HepG2 (cell line): ENCODE measurements around the gene KSR1. TPM values are rescaled to one million over a fixed set of nuclear protein-coding genes. Genes with fewer than 3 reads are reported as not detected.

Experiments used
- ATAC-seq: fragments of 200-7000 bp; cut with Tn5 transposase; 3 replicates; pipeline ENCODE4 v1.9.1; 2020; ENCODE audit warnings: mild to moderate bottlenecking, moderate library complexity
- BruUV-seq: library from RNA; stranded (reverse); fragments of 400-500 nt; replicated peaks from 2 replicates; lab custom pipeline; 2021; lab: Mats Ljungman, UMichigan
- CTCF ChIA-PET: fragments of 300-600 bp; formaldehyde crosslinking; extraction: SDS; loops from one replicate; lab custom pipeline; 2021; ENCODE audit warnings: low total read pairs, inconsistent platforms, low intra/inter-chr PET ratio; lab: Yijun Ruan, JAX
- POLR2A ChIA-PET: fragments of 350-600 bp; sonication (Branson Sonifier 250); formaldehyde crosslinking; loops from one replicate; lab custom pipeline; 2020; ENCODE audit warnings: antibody characterized with exemption, inconsistent platforms; lab: Yijun Ruan, JAX
- DNase-seq: peaks from one replicate; pipeline ENCODE4 v3.0.0-alpha.2; 2015; ENCODE audit warnings: low spot score
- FAIRE-seq: peaks from 3 replicates; lab custom pipeline; 2011; peaks lifted over from hg19 to GRCh38; lab: Jason Lieb, UNC
- H2AFZ ChIP-seq: one replicate; pipeline ENCODE4 v1.6.1; 2011; ENCODE audit warnings: low read length, inconsistent platforms
- H3K27ac ChIP-seq: fragments of 300-600 bp; 3 replicates; pipeline ENCODE4 v1.8.0; 2011; ENCODE audit warnings: mixed run types, mild to moderate bottlenecking, mixed read lengths, low read length, inconsistent platforms; ENCODE audit not compliant: insufficient read depth; ENCODE audit errors: extremely low read length
- H3K27me3 ChIP-seq, 2 experiments: fragments of 200-600 bp in 1 of 2; 2 replicates in 1 of 2; 3 replicates in 1 of 2; pipeline versions ENCODE4 v1.6.0 to v1.8.0; 2011; ENCODE audit warnings: low read length in 2 of 2, mild to moderate bottlenecking in 2 of 2, moderate library complexity in 2 of 2, inconsistent platforms in 1 of 2; ENCODE audit not compliant: insufficient read depth in 2 of 2, control insufficient read depth in 1 of 2
- H3K36me3 ChIP-seq, 2 experiments: fragments of 200-600 bp in 1 of 2; replicated peaks in 1 of 2; 2 replicates in 1 of 2; 3 replicates in 1 of 2; pipeline versions ENCODE4 v1.5.1 to v1.8.0; 2011; ENCODE audit warnings: low read length in 2 of 2, inconsistent platforms in 1 of 2; ENCODE audit not compliant: insufficient read depth in 2 of 2, control insufficient read depth in 1 of 2
- H3K4me1 ChIP-seq: 2 replicates; pipeline ENCODE4 v1.5.1; 2012; ENCODE audit warnings: low read length, inconsistent platforms; ENCODE audit not compliant: insufficient read depth
- H3K4me2 ChIP-seq: 2 replicates; pipeline ENCODE4 v1.6.0; 2011; ENCODE audit warnings: low read depth, low read length, inconsistent platforms
- H3K4me3 ChIP-seq, 3 experiments: fragments of 200-600 bp in 1 of 3; sonication (generic), shearing (Covaris generic) in 1 of 3; replicated peaks in 1 of 3; 2 replicates each; pipeline ENCODE4 v1.5.1; 2011 to 2016; ENCODE audit warnings: low read length in 3 of 3, inconsistent platforms in 2 of 3, low read depth in 2 of 3, mild to moderate bottlenecking in 2 of 3, control low read depth in 1 of 3, mixed read lengths in 1 of 3; ENCODE audit not compliant: insufficient read depth in 1 of 3
- H3K79me2 ChIP-seq: one replicate; pipeline ENCODE4 v1.6.1; 2011; ENCODE audit warnings: low read length, inconsistent platforms; ENCODE audit not compliant: insufficient read depth
- H3K9ac ChIP-seq: 2 replicates; pipeline ENCODE4 v1.6.0; 2011; ENCODE audit warnings: mild to moderate bottlenecking, low read depth, low read length, inconsistent platforms; ENCODE audit not compliant: insufficient read depth
- H3K9me3 ChIP-seq: 2 replicates; pipeline ENCODE4 v1.5.1; 2012; ENCODE audit warnings: mild to moderate bottlenecking, low read length
- H4K20me1 ChIP-seq: 2 replicates; pipeline ENCODE4 v1.6.0; 2011; ENCODE audit warnings: inconsistent platforms, mild to moderate bottlenecking, low read length, moderate library complexity; ENCODE audit not compliant: insufficient read depth
- FLYWCH1 ChIP-seq: sonication (generic); formaldehyde crosslinking; IDR thresholded peaks from 2 replicates; pipeline ENCODE4 v1.8.1; 2023; ENCODE audit warnings: mild to moderate bottlenecking, missing genetic modification reagents
- FOXP1 ChIP-seq, 2 experiments: fragments of 450-650 bp in 1 of 2; IDR thresholded peaks; 2 replicates each; pipeline ENCODE4 v1.6.1; 2017 to 2018; ENCODE audit warnings: antibody characterized with exemption in 1 of 2
- JUNB ChIP-seq: sonication (generic); formaldehyde crosslinking; IDR thresholded peaks from 2 replicates; pipeline ENCODE4 v1.8.0; 2022; ENCODE audit warnings: missing genetic modification reagents, mild to moderate bottlenecking, borderline replicate concordance
- NFE2L1 ChIP-seq: sonication (generic); formaldehyde crosslinking; IDR thresholded peaks from 2 replicates; pipeline ENCODE4 v1.4.0; 2020; ENCODE audit warnings: missing genetic modification reagents, mild to moderate bottlenecking, borderline replicate concordance
- ZFP36L1 ChIP-seq: sonication (generic); formaldehyde crosslinking; IDR thresholded peaks from 2 replicates; pipeline ENCODE4 v1.8.0; 2022; ENCODE audit warnings: mild to moderate bottlenecking, missing genetic modification reagents, moderate library complexity
- ZNF160 ChIP-seq: sonication (generic); formaldehyde crosslinking; IDR thresholded peaks from 2 replicates; pipeline ENCODE4 v1.8.0; 2022; ENCODE audit warnings: mild to moderate bottlenecking, inconsistent platforms, missing genetic modification reagents
- ZNF567 ChIP-seq: sonication (generic); formaldehyde crosslinking; IDR thresholded peaks from 2 replicates; pipeline ENCODE4 v1.8.1; 2023; ENCODE audit warnings: mild to moderate bottlenecking, missing genetic modification reagents, borderline replicate concordance
- ZNF883 ChIP-seq: sonication (generic); formaldehyde crosslinking; IDR thresholded peaks from 2 replicates; pipeline ENCODE4 v1.5.1; 2020; ENCODE audit warnings: mild to moderate bottlenecking, missing genetic modification reagents; ENCODE audit errors: not compliant biosample characterization
- WGBS: methylation state at CpG from one replicate; pipeline ENCODE4 v1.1.6; 2017; ENCODE audit warnings: low lambda C conversion rate; 5-methylcytosine and 5-hydroxymethylcytosine counted together
- in situ Hi-C: cut with HindIII; loops from 2 replicates; pipeline ENCODE4 v1.10.0; 2017; ENCODE audit warnings: low pct_unique_long_range_greater_than_20kb; ENCODE audit not compliant: extremely low pct_ligation_motif_present
- intact Hi-C: fragments of 100-400 bp; cut with micrococcal nuclease; formaldehyde crosslinking; loops from one replicate; pipeline ENCODE4 v1.10.0; 2022; ENCODE audit not compliant: unreplicated experiment
- polyA plus RNA-seq, 8 experiments: library from polyadenylated mRNA; depleted of rRNA in 3 of 8; stranded (reverse) in 7 of 8; unstranded in 1 of 8; fragments of >200 nt; fragmentation: Illumina TruSeq in 4 of 8; extraction: Trizol in 4 of 8; gene quantifications; 2 replicates each; pipeline versions ENCODE4 v1.2.1 to v1.2.3, GENCODE V29; 2011 to 2016; ENCODE audit warnings: low read depth in 4 of 8, missing spikeins in 1 of 8, mixed read lengths in 1 of 8; ENCODE audit not compliant: insufficient read depth in 1 of 8
- total RNA-seq, 5 experiments: library from RNA; depleted of rRNA; stranded (reverse); fragments of >200 nt; fragmentation: Illumina TruSeq; extraction: Trizol; gene quantifications; 2 replicates each; pipeline ENCODE4 v1.2.3, GENCODE V29; 2016; ENCODE audit warnings: low read depth in 1 of 5
- TF ChIP-seq, protein P1 (sequence below): sonication (generic); formaldehyde crosslinking; IDR thresholded peaks from 2 replicates; pipeline ENCODE4 v1.9.0; 2021; ENCODE audit warnings: missing genetic modification reagents, borderline replicate concordance
- TF ChIP-seq, protein P2 (sequence below): fragments of 450-650 bp; IDR thresholded peaks from 2 replicates; pipeline ENCODE4 v1.6.1; 2016

KSR1 gene
- total and polyA plus RNA-seq, 2 of the 13 experiments (the other 11 are each of a cell fraction or from before 2014, with no cell fraction given) = 10.1 to 16.6 TPM

DNA sequence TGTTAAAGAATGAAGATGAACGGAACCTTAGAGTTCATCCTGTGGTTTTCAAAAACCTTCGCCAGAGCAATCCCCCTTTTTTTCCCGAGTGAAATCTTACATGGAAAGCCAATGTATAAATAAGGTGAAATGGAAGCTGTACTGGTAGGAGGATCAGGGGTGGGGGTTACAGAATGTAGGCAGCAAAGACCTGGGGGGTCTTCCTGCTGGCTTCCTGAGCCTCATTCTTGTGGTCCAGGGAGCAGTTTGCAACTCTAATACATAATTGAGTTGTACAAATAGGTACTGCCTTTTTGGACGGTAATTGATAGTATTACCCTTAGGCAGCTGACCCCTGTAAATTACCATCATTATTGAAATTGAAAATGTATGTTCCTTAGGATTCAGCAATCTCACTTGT is 34.1 kb downstream of the KSR1 start:
- H4K20me1 ChIP-seq = no peaks in the 10 kb centered on the region
- ATAC-seq (no peak), FAIRE-seq (no peak), DNase-seq (no peak)
- H3K4me2 ChIP-seq = no peak overlapping the region
- H3K27ac ChIP-seq = no peak overlapping the region
- WGBS = 95% methylated on average over 4 of the region's 4 CpGs
- BruUV-seq = no TSS peak
- H3K27me3 ChIP-seq = no peaks in the 10 kb centered on the region
- H3K4me1 ChIP-seq = peaks cover 41% of the 10 kb centered on the region
- H3K9me3 ChIP-seq = no peaks in the 10 kb centered on the region
- TF ChIP-seq ZFP36L1 (CRISPR knock-in tag) (no peak), ZNF160 (CRISPR knock-in tag) (no peak), JUNB (no peak), FOXP1 (IDR thresholded peaks at IDR 0.05) (no peak), FOXP1 (CRISPR knock-in tag; IDR thresholded peaks at IDR 0.05) (no peak)
- H3K79me2 ChIP-seq = peaks cover 12% of the 10 kb centered on the region
- POLR2A ChIA-PET = no interaction called here
- H2AFZ ChIP-seq = no peak overlapping the region
- intact Hi-C loops (no loop called here), in situ Hi-C loops (loop anchor here (5.0 to 25.0 kb wide), 3 partner anchors 33 to 397 kb away; partner anchors contain the start of genes KSR1 and LYRM9)
- CTCF ChIA-PET = no interaction called here
- H3K9ac ChIP-seq = no peak overlapping the region
- peaks cover 0 to 9% of the 10 kb centered on the region in 2 experiments; a peak in 3 of 5 replicates for H3K36me3 ChIP-seq
- H3K4me3 ChIP-seq = no peak overlapping the region

DNA sequence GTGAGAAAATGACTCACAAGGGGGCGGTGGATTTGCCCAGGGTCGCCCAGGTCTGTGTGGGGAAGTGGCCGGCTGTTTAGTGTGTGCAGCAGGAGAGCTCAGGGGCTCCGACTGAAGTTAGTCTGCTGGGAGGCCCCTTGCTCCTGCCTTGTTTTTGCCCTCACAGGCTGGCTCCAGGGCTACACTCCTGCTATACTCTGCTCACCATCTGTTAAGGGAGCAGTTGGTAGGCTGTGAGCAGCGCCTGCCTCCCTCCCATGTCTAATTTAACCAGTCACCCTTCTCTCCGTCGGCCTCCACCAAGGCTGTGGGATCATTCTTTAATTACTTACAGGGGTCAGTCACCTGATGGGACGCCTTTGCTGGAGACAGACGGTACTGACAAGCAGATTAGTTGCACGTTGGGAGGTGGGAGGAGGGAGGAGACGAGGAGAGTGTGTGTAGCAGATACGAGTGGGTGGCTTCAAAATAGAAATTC is 35.5 kb downstream of the KSR1 start:
- CTCF ChIA-PET = no interaction called here
- ATAC-seq (no peak), FAIRE-seq (no peak), DNase-seq (no peak)
- BruUV-seq = no TSS peak
- Histone ChIP-seq H3K79me2 (peaks cover 20% of the 10 kb centered on the region), H3K9me3 (no peaks in the 10 kb centered on the region), H3K4me3 (no peak overlapping the region), H3K4me1 (peaks cover 55% of the 10 kb centered on the region), H3K27ac (no peak overlapping the region), H2AFZ (no peak overlapping the region), H3K27me3 (no peaks in the 10 kb centered on the region), H4K20me1 (no peaks in the 10 kb centered on the region), H3K4me2 (no peak overlapping the region), H3K9ac (no peak overlapping the region), H3K36me3 (peaks cover 0 to 5% of the 10 kb centered on the region in 2 experiments; a peak in 3 of 5 replicates)
- intact Hi-C loops = no loop called here
- in situ Hi-C loops = loop anchor here (5.0 to 25.0 kb wide), 3 partner anchors 34 to 396 kb away; partner anchors contain the start of genes KSR1 and LYRM9
- POLR2A ChIA-PET = interaction anchor here (1.2 kb wide), 1 partner anchor 108 kb away, joined by 3 read pairs; no protein-coding TSS in a partner anchor
- no peak for TF ChIP-seq ZNF883 (CRISPR knock-in tag)
- TF ChIP-seq NFE2L1 (CRISPR knock-in tag) = no peak
- TF ChIP-seq, protein P1, sequence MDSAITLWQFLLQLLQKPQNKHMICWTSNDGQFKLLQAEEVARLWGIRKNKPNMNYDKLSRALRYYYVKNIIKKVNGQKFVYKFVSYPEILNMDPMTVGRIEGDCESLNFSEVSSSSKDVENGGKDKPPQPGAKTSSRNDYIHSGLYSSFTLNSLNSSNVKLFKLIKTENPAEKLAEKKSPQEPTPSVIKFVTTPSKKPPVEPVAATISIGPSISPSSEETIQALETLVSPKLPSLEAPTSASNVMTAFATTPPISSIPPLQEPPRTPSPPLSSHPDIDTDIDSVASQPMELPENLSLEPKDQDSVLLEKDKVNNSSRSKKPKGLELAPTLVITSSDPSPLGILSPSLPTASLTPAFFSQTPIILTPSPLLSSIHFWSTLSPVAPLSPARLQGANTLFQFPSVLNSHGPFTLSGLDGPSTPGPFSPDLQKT = no peak
- TF ChIP-seq FLYWCH1 (CRISPR knock-in tag) = no peak
- TF ChIP-seq, protein P2, sequence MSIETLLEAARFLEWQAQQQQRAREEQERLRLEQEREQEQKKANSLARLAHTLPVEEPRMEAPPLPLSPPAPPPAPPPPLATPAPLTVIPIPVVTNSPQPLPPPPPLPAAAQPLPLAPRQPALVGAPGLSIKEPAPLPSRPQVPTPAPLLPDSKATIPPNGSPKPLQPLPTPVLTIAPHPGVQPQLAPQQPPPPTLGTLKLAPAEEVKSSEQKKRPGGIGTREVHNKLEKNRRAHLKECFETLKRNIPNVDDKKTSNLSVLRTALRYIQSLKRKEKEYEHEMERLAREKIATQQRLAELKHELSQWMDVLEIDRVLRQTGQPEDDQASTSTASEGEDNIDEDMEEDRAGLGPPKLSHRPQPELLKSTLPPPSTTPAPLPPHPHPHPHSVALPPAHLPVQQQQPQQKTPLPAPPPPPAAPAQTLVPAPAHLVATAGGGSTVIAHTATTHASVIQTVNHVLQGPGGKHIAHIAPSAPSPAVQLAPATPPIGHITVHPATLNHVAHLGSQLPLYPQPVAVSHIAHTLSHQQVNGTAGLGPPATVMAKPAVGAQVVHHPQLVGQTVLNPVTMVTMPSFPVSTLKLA = no peak
- no peak for TF ChIP-seq ZNF567
- WGBS = 92% methylated on average over 12 of the region's 12 CpGs
